ENCODE data around the gene CCDC106.

GRCh38 chr19:55638864-55639359, 9.1 kb upstream of the CCDC106 start:
- TF ChIP-seq CTCF (IDR thresholded peaks at IDR 0.05) (peak in 1 of 4 experiments; percentile 33), EP300 (IDR thresholded peaks at IDR 0.05) (no peak), POLR2A (IDR thresholded peaks at IDR 0.05) (no peak)
